Fibroblast of the aortic adventitia (primary cell): ENCODE results near the gene TRABD2B. TPM values are rescaled to one million over a fixed set of nuclear protein-coding genes. Genes with fewer than 3 reads are reported as not detected.

Experiments
- DNase-seq: peaks from one replicate; pipeline ENCODE4 v3.0.0-alpha.2; 2010; ENCODE audit warnings: low read depth
- H3K4me3 ChIP-seq: 2 replicates; pipeline ENCODE4 v1.5.1; 2011; ENCODE audit warnings: low read depth, mild to moderate bottlenecking, control low read depth, low read length, moderate library complexity
- CTCF ChIP-seq: IDR thresholded peaks from 2 replicates; pipeline ENCODE4 v1.5.1; 2011; ENCODE audit warnings: mild to moderate bottlenecking, low read length, control low read depth, inconsistent platforms; ENCODE audit not compliant: insufficient read depth
- total RNA-seq: library from RNA; depleted of rRNA; stranded (reverse); fragments of >200 nt; gene quantifications from 2 replicates; pipeline ENCODE4 v1.2.3, GENCODE V29; 2012; ENCODE audit warnings: low replicate concordance

Gene TRABD2B
- total RNA-seq, 1 donor = under 0.01 TPM

- TF ChIP-seq CTCF = no peak
- no peak for DNase-seq
Measured at GRCh38 chr1:47727697-47728085, 269.5 kb downstream of the TRABD2B start.

GRCh38 chr1:47727051-47727696, 270.0 kb downstream of the TRABD2B start:
- no peak for TF ChIP-seq CTCF
- no peak for DNase-seq
- no peak overlapping the region for H3K4me3 ChIP-seq

More at GRCh38 chr1:47727697-47728085, 269.5 kb downstream of the TRABD2B start:
- H3K4me3 ChIP-seq = no peak overlapping the region

GRCh38 chr1:47725992-47726855, 271.0 kb downstream of the TRABD2B start:
- TF ChIP-seq CTCF = peak; percentile 95
- peak; percentile 78 for DNase-seq
- H3K4me3 ChIP-seq = no peak overlapping the region

- no peak for DNase-seq
- no peak for TF ChIP-seq CTCF
- H3K4me3 ChIP-seq = no peak overlapping the region
Measured at GRCh38 chr1:47725511-47725991, 271.6 kb downstream of the TRABD2B start.

- DNase-seq = no peak
- TF ChIP-seq CTCF = peak; percentile 26
- H3K4me3 ChIP-seq = no peak overlapping the region
Measured at GRCh38 chr1:47725000-47725473, 272.1 kb downstream of the TRABD2B start.

GRCh38 chr1:47724432-47724999, 272.7 kb downstream of the TRABD2B start:
- no peak for DNase-seq
- TF ChIP-seq CTCF = no peak
- no peak overlapping the region for H3K4me3 ChIP-seq
